Mammary epithelial cell (primary cell): ENCODE measurements around the gene CPA5.

Experiments
- EZH2 ChIP-seq: IDR thresholded peaks from 2 replicates; pipeline ENCODE4 v1.6.1; 2012; ENCODE audit warnings: low read length, inconsistent platforms, borderline replicate concordance
- TF ChIP-seq, protein P1 (sequence below), 2 donors: IDR thresholded peaks in 1 of 2; conservative IDR thresholded peaks in 1 of 2; 2 replicates each; pipeline ENCODE4 v1.5.1; 2011 to 2012; ENCODE audit warnings: inconsistent platforms in 2 of 2, low read length in 2 of 2, mild to moderate bottlenecking in 2 of 2, control low read depth in 1 of 2, low read depth in 1 of 2; ENCODE audit not compliant: insufficient read depth in 1 of 2; ENCODE audit errors: extremely low read depth in 1 of 2

DNA sequence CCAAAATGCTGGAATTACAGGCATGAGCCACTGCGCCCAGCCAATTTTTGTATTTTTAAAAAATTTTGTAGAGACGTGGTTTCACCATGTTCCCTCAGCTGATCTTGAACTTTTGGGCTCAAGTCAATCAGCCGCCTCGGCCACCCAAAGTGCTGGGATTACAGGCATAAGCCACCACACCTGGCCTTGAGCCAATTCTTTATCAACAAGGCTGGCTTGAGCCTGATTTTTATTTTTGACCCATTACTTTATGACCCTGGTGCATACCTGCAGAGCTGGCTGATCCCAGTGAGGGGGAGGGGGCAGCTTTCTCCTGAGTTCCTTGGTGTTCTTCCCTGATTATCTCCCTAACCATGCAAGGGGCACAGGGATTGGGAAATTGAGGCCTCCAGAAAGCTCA lies 19.8 kb downstream of the CPA5 start:
- no peak for TF ChIP-seq EZH2
- TF ChIP-seq, protein P1, sequence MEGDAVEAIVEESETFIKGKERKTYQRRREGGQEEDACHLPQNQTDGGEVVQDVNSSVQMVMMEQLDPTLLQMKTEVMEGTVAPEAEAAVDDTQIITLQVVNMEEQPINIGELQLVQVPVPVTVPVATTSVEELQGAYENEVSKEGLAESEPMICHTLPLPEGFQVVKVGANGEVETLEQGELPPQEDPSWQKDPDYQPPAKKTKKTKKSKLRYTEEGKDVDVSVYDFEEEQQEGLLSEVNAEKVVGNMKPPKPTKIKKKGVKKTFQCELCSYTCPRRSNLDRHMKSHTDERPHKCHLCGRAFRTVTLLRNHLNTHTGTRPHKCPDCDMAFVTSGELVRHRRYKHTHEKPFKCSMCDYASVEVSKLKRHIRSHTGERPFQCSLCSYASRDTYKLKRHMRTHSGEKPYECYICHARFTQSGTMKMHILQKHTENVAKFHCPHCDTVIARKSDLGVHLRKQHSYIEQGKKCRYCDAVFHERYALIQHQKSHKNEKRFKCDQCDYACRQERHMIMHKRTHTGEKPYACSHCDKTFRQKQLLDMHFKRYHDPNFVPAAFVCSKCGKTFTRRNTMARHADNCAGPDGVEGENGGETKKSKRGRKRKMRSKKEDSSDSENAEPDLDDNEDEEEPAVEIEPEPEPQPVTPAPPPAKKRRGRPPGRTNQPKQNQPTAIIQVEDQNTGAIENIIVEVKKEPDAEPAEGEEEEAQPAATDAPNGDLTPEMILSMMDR (conservative IDR thresholded peaks at IDR 0.05 in 1 of 2, IDR thresholded peaks at IDR 0.05 in 1 of 2; ENCODE audit: extremely low read depth in 1 of 2, insufficient read depth in 1 of 2, low read depth in 1 of 2, low read length in 2 of 2), result no peak
